ENCODE data around the gene UNC79.
A peak's percentile ranks its signal among the peaks of the same experiment; 100 is the strongest.

GRCh38 chr14:93648440-93649168, 217.9 kb downstream of the UNC79 start:
- no peak for TF ChIP-seq POLR2AphosphoS5 (IDR thresholded peaks at IDR 0.05; ENCODE audit: low read depth, low read length)
- no peak for TF ChIP-seq SIN3A (IDR thresholded peaks at IDR 0.05; ENCODE audit: borderline replicate concordance, insufficient read depth, low read depth, low read length)
- TF ChIP-seq CTCF (IDR thresholded peaks at IDR 0.05), result peak; percentile 47
- no peak for TF ChIP-seq REST (IDR thresholded peaks at IDR 0.05; ENCODE audit: insufficient read depth in 1 of 2, low read depth in 2 of 2, low read length in 1 of 2)
- TF ChIP-seq TCF7L2 (IDR thresholded peaks at IDR 0.05; ENCODE audit: low read depth, low read length), result no peak
